ENCODE data around the gene PLD1.

The PLD1 gene

DNA sequence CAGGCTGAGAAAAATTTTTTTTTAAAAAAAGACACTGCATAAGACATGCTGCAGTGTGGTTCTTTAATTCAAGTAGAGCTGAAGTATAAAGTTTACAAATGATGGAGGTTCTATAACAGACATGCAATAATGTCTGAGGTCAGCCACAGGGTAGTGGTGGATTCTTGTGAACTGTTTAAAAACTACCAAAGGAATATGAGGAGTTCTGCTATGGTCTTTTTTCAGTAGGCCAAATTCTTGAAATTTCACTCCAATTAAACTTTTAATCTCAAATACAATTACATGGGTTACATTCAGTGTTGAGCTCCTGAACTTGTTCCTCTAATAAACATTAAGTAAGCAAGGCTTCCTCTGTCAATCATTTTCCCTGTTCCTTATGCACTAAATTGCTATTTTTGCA, 122.7 kb downstream of the PLD1 start:
- DNase-seq = no peak

DNA sequence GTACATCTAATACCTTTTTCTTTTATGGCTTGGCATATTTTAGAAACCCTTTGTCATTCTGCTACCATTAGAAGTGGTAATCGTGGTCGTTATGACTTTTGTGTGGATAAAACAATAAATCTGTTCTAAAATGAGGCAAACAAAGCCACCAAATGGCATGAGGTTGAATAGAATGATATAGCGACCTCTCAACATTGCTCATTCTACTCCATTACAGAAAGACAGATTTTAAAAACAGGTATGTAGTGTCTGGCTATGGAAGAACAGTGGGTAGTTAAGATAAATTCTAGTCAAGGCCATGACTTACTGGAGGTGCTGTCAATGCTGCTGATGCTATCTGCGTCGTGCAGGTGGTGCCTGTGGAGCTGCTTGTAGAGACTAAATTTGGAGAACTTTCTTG, 123.2 kb downstream of the PLD1 start:
- no peak for DNase-seq

DNA sequence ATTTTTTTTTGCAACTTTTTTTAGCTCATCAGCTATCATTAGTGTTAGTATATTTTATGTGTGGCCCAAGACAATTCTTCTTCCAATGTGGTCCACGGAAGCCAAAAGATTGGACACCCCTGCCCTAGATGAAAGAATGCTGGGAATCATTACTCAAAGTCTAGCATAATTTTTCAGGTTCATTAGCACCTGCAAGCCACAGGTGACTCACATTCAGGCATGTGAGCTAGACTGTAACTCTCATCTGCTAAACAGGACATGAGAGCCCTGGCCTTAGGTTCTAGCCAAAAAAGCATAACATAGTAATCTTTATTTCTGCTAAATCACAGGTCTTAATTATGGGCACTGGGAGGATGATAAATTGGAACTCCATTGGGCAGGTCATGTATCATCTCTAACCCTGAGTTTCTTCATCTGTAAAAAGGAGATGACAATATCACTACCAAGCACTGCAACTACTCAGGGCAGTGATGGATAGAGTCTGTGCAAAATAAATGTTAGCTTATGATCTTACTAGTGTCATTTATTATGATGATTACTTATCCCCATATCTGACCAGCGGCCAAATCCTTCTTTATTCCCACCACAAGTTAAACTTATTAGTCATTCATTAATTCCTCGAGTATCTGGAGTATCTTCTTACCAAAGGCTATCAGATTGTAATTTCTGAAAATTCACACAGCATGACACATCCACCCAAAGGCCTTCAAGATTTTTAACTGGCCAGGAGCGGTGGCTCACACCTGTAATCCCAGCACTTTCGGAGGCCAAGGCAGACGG, 125.0 kb downstream of the PLD1 start:
- no peak for DNase-seq

GRCh38 chr3:171684221-171684620, 126.1 kb downstream of the PLD1 start:
- no peak for DNase-seq

- DNase-seq = no peak
Observed at GRCh38 chr3:171682743-171683142, 127.5 kb downstream of the PLD1 start.

DNA sequence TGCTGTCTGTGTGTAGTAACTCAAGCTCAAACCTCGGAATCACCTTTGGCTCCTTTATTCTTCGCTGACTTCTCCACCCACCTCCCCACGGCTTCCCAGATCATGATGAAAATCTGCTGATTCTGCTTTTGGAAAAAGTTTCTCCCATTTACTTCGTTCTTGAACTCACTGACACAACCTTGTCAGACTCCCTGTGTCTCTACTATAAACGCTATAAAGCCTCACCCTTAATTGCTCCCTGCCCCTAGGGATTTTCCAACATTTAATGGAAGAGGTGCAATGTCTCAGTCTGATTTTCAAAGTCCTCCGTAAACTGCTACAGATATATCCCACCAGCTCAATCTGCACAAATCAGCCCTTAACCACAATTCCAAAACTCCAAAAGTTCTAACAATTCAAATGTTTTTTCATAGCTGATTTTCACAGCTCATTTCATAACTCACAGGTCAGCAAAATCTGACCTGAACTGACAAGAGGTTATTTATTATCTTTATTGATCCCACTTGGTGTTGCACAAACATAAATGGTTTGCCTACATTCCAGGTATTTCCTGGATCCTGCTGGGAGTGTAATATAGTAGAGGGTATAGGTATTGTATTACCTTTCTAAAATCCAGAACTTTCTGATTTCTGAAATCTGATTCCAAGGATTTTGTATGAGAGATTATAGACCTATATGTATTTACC, 129.4 kb downstream of the PLD1 start:
- DNase-seq = no peak

DNA sequence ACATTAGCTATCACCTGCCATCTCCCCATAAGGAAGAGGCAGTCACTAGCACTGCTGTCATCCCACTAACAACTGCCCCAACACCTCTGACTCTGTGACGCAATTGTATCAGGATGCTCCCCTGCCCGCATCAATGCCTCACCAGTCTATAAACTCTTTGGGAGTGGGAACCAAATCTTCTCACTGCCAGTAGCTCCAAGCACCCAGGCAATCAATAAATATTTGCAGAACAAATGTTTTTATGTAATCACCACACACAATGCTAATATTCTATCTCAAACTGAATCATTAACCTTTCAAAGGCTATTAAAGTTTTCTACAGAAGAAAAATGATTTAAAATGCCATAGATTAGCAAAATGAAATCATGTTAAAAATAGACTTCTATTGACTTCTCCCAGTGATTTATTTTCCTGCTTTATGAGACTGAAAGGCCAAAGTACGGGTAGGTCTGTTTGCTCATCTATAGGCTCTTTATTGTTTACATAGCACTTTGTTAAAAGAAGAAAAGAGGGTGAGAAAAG, 131.3 kb downstream of the PLD1 start:
- no peak for DNase-seq

DNA sequence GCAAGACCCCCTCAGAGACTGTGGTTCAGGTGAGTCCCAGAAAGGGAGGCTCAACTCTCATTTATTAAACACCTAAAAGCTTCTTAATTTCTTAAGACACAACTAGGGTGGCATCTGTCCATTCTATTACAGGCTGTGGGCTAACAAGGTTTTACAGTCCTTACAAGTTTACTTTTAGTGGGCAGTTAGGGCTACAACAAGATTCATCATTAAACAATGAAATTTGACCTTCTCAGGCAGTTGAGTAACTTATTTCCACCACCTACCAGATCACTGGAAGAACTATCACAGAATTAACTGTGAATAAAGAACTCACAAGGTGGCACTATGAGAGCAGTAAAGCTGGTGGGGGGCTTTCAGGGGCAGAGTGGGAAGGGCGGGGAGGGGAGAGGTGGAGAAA, 132.6 kb downstream of the PLD1 start:
- no peak for DNase-seq

DNA sequence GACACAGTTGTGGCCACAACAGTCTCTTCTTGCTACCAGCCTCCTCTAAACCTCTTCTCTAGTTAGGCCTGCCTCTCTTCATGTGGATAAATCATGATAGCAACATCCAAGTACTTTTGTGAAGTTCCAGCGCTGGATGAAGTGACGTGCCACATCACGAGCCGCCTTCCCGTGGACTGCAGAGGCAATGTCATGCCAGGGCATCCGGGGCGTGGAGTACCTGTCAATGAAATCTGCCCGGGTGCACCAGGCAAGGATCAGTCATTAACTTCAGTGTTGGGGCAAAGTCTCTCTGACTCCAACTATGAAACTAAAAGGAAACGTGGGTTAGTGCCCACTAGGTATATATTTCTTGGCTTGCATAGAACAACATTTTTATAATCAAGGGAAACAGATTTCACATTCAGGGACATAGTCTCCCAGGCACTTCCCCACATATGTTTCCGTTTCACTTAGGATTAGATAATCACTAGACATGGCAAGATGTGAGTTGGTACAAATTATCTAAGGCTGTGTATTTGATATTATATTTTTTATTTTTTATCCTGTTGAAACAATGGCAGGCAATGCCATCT, 133.6 kb downstream of the PLD1 start:
- no peak for DNase-seq

- DNase-seq = no peak
Observed at GRCh38 chr3:171673951-171674350, 136.3 kb downstream of the PLD1 start.

DNA sequence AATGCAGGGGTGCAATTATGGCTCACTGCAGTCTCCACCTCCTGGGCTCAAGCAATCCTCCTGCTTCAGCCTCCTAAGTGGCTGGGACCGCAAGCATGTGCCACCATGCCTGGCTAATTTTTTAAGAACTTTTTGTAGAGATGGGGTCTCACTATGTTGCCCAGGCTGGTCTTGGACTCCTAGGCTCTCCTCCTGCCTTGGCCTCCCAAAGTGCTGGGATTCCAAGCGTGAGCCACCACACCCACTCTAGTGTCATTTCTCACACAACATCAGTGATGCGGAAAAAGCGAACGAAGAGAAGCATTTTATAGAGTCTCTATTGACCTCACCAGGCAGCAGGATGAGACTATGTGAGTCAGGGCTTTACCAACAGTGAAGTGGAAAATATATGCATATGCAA, 137.7 kb downstream of the PLD1 start:
- no peak for DNase-seq

DNA sequence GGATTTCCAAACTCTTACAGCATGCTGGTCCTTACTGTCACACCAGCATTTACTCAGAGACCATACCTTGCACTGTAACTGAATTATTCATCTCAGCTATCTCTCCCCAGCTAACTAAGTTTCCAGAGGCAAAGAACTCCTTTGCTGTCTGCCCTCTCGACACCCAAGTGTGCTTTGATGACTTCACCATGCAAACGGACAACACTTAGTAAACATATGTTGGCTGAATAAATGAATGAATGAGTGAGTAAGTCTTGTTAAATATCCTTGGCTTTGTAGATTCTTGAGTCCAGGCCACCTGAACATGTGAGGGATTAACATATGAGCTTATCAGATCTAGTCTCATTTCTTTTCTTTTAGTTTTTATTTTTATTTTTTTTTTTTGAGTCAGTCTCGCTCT, 138.2 kb downstream of the PLD1 start:
- no peak for DNase-seq

- no peak for DNase-seq
Observed at GRCh38 chr3:171671709-171672108, 138.6 kb downstream of the PLD1 start.

DNA sequence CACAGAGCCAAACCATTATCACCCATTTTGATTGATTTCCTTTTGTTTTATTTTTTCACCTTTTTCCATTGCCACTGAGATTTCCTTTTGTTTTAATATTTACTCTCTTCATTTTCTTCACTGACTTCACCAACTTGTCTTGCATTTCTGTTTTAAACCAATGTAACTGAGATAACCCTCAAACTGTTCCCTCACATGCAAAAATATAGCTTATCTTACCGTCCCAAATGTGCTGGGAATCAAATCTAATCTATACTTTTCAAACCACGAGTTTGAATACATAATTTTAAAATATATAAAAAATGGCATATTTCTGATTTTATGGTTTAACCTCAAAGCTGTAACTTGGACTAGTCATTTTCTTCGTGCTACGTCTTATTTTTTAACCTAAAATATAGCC, 143.8 kb downstream of the PLD1 start:
- no peak for DNase-seq

GRCh38 chr3:171663805-171664204, 146.5 kb downstream of the PLD1 start:
- no peak for DNase-seq

- no peak for DNase-seq
Observed at GRCh38 chr3:171661484-171661883, 148.8 kb downstream of the PLD1 start.

DNA sequence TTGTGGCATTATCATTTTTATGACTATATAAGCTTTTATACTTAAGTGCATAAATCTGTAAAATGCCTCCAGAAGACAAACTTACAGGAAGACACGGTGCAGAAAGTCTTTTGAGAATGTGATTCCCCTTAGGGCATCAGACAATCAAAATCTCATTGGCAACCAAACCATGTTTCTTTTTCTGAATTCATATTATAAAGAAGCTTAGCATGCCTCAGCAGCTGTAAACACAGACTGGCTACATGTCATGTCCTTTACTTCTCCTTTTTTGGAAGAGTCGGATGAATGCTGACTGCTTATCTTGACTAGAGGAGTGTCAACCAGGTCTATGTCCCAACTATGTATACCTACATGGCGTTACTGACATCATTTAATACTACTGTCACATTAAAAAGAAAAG, 150.1 kb downstream of the PLD1 start:
- no peak for DNase-seq

GRCh38 chr3:171658841-171659240, 151.4 kb downstream of the PLD1 start:
- no peak for DNase-seq

GRCh38 chr3:171654809-171655208, 155.5 kb downstream of the PLD1 start:
- DNase-seq = no peak

DNA sequence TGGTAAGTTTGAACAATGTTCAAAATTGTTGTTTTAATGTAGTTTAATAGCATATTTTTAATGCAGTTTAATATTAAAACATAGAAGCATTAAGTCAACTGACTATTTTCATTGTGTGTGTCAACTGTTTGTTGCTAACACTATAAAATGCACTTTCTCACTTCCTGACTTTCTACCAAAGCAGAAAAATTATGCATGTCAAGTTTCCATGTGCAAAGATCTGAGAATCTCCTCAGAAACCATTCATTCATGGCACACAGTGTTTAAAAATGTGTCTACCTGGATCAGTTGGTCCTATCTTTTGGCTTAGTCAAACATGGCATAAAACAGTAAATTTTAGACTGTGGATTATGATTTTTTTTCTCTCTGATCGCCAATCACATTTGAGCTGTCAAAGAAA, 156.0 kb downstream of the PLD1 start:
- no peak for DNase-seq

- DNase-seq = no peak
Observed at GRCh38 chr3:171653701-171654100, 156.6 kb downstream of the PLD1 start.

DNA sequence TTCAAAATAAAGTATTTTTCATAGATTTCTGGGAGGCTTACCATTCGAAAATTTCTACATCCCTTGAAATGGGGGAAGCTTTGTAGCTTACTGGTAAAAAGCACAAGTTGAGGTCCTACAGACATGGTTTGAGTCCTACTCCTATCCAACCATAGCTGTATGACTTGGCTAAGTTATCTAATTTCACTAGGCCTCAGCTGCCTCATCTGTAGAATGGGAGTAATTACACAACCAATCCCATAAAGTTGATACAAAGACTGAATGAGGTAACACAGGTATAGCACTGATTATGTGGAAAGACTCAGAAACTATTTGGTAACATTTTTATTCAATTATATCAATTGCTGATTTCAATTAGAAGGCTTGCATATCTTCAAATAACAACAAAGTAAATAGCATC, 157.4 kb downstream of the PLD1 start:
- DNase-seq = no peak

- DNase-seq = no peak
Observed at GRCh38 chr3:171649911-171650592, 160.2 kb downstream of the PLD1 start.

- DNase-seq = no peak
Observed at GRCh38 chr3:171649267-171649666, 161.0 kb downstream of the PLD1 start.

All from activated T-cell treated with anti-CD3 and anti-CD28 coated beads for 4 hours (primary cell).